A549 treated with dexamethasone at 1 μM for 4 hours (cell line): Measurements from ENCODE around the gene ARL13A. TPM values are rescaled to one million over a fixed set of nuclear protein-coding genes. Genes with fewer than 3 reads are reported as not detected.

Experiments
- total RNA-seq: library from RNA; stranded (reverse); fragments of 200-300 nt; extraction: Qiagen RNA extraction; gene quantifications from 5 replicates; pipeline ENCODE4 v1.2.3, GENCODE V29; 2022

Gene ARL13A
- total RNA-seq = 0.08 to 0.30 TPM (median 0.18 TPM) in 5 replicates

GRCh38 chrX:100969408-100969807 is at the start of gene ARL13A:
Gene ARL13A (plus strand): TSS chrX:100969708. CDS start chrX:100973690, 3,982 bp downstream.

GRCh38 chrX:100928660-100929613 is 40.6 kb upstream of the ARL13A start, which contains the start of gene XKRX:
Gene XKRX (minus strand): TSS chrX:100928917. CDS start chrX:100928304, 613 bp downstream.

Other genes with a start within 250 kb of the ARL13A start
- gene SYTL4, start 237.6 kb upstream of the ARL13A start, total RNA-seq = 2.3 to 4.1 TPM (median 3.2 TPM) in 5 replicates
- 31.2 to 33.1 TPM (median 32.0 TPM) in 5 replicates for gene CSTF2, start 149.3 kb upstream of the ARL13A start, total RNA-seq
- 0.03 to 0.08 TPM (median 0.08 TPM) in 5 replicates for gene NOX1, start 95.3 kb upstream of the ARL13A start, total RNA-seq
- gene XKRX, start 40.8 kb upstream of the ARL13A start, total RNA-seq = 0.83 to 1.2 TPM (median 0.89 TPM) in 5 replicates
- gene TRMT2B, start 82.4 kb downstream of the ARL13A start, total RNA-seq = 14.0 to 17.6 TPM (median 16.8 TPM) in 5 replicates
- 0.06 TPM in 1 of 5 replicates, not detected in the others for gene TMEM35A, start 109.2 kb downstream of the ARL13A start, total RNA-seq
- gene CENPI, start 128.5 kb downstream of the ARL13A start, total RNA-seq = 10.2 to 15.8 TPM (median 14.4 TPM) in 5 replicates